PFSK-1 (cell line): Measurements from ENCODE around the gene SYNRG.

Experiments
- FOXP2 ChIP-seq: optimal IDR thresholded peaks from 2 replicates; pipeline ENCODE3; 2011; ENCODE audit warnings: borderline replicate concordance, control low read depth, inconsistent platforms; ENCODE audit not compliant: insufficient read depth; ENCODE audit errors: extremely low read length, extremely low read depth
- POLR2AphosphoS5 ChIP-seq: IDR thresholded peaks from 2 replicates; pipeline ENCODE4 v1.6.1; 2012; ENCODE audit warnings: low read depth, mild to moderate bottlenecking, control low read depth, low read length, moderate library complexity
- SIN3A ChIP-seq: IDR thresholded peaks from 2 replicates; pipeline ENCODE4 v1.6.1; 2012; ENCODE audit warnings: mild to moderate bottlenecking, low read length, moderate library complexity, borderline replicate concordance; ENCODE audit not compliant: insufficient read depth
- TAF1 ChIP-seq: IDR thresholded peaks from 2 replicates; pipeline ENCODE4 v1.6.1; 2012; ENCODE audit warnings: low read length, control low read depth, borderline replicate concordance; ENCODE audit not compliant: insufficient read depth
- TF ChIP-seq, protein P1 (sequence below), 2 experiments: IDR thresholded peaks; 2 replicates each; pipeline versions ENCODE4 v1.6.1 to v1.8.0; 2011 to 2012; ENCODE audit warnings: low read depth in 2 of 2, low read length in 2 of 2, control low read depth in 1 of 2, inconsistent platforms in 1 of 2, mild to moderate bottlenecking in 1 of 2, moderate library complexity in 1 of 2; ENCODE audit not compliant: insufficient read depth in 1 of 2

DNA sequence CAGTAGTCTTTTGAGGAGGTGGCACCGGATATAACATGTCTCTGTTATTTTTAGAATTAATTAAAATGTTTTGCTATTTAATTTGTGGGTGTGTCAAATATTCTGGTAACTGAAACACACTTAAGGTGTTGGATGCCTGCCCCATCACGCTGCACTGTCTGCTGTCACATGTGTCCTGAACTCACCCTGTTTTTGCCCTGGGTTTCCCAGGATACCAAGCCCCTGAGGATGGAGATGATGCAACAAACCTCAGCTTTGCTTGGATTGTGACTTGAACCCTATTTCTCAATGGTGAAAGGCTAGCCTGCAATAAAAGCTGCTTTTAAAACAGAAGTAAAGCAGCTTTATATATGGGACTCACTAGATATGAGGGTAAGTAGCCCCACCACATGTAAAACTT, 131.0 kb downstream of the SYNRG start:
- TF ChIP-seq POLR2AphosphoS5 (no peak), SIN3A (no peak), TAF1 (no peak), FOXP2 (no peak)
- TF ChIP-seq, protein P1, sequence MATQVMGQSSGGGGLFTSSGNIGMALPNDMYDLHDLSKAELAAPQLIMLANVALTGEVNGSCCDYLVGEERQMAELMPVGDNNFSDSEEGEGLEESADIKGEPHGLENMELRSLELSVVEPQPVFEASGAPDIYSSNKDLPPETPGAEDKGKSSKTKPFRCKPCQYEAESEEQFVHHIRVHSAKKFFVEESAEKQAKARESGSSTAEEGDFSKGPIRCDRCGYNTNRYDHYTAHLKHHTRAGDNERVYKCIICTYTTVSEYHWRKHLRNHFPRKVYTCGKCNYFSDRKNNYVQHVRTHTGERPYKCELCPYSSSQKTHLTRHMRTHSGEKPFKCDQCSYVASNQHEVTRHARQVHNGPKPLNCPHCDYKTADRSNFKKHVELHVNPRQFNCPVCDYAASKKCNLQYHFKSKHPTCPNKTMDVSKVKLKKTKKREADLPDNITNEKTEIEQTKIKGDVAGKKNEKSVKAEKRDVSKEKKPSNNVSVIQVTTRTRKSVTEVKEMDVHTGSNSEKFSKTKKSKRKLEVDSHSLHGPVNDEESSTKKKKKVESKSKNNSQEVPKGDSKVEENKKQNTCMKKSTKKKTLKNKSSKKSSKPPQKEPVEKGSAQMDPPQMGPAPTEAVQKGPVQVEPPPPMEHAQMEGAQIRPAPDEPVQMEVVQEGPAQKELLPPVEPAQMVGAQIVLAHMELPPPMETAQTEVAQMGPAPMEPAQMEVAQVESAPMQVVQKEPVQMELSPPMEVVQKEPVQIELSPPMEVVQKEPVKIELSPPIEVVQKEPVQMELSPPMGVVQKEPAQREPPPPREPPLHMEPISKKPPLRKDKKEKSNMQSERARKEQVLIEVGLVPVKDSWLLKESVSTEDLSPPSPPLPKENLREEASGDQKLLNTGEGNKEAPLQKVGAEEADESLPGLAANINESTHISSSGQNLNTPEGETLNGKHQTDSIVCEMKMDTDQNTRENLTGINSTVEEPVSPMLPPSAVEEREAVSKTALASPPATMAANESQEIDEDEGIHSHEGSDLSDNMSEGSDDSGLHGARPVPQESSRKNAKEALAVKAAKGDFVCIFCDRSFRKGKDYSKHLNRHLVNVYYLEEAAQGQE (IDR thresholded peaks at IDR 0.05; ENCODE audit: insufficient read depth in 1 of 2, low read depth in 2 of 2, low read length in 2 of 2), result no peak
